Cardiac muscle cell (in vitro differentiated cells and primary cell): ENCODE data around the gene TMEM130. TPM values are rescaled to one million over a fixed set of nuclear protein-coding genes. Genes with fewer than 3 reads are reported as not detected.

Experiments
- DNase-seq, 2 donors: peaks; one replicate each; pipeline versions ENCODE4 v3.0.0 to v3.0.0-alpha.2; 2010 to 2017; ENCODE audit warnings: low read depth in 1 of 2, low spot score in 1 of 2
- H3K27ac ChIP-seq: fragments of 200-600 bp; sonication (generic); 2 replicates; pipeline ENCODE4 v1.5.1; 2016
- H3K27me3 ChIP-seq: fragments of 200-600 bp; sonication (generic); 2 replicates; pipeline ENCODE4 v1.6.0; 2016; ENCODE audit warnings: control low read depth
- H3K36me3 ChIP-seq: fragments of 200-600 bp; sonication (generic); 2 replicates; pipeline ENCODE4 v1.5.1; 2016; ENCODE audit warnings: control low read depth
- H3K4me1 ChIP-seq: fragments of 200-600 bp; sonication (generic); 2 replicates; pipeline ENCODE4 v1.8.1; 2017; ENCODE audit warnings: low read depth, mild to moderate bottlenecking, mixed run types
- H3K4me3 ChIP-seq: fragments of 200-600 bp; sonication (generic); 2 replicates; pipeline ENCODE4 v1.5.1; 2016; ENCODE audit warnings: mild to moderate bottlenecking
- H3K9me3 ChIP-seq: fragments of 200-600 bp; sonication (generic); 2 replicates; pipeline ENCODE4 v1.5.1; 2017; ENCODE audit warnings: low read depth, mild to moderate bottlenecking, control low read depth
- polyA plus RNA-seq: library from polyadenylated mRNA; unstranded; fragments of >200 nt; fragmentation: Nextera tagmentation; extraction: Ambion mirVana; gene quantifications from 2 replicates; pipeline ENCODE4 v1.2.1, GENCODE V29; 2016
- total RNA-seq: library from RNA; depleted of rRNA; stranded (reverse); fragments of >200 nt; gene quantifications from 2 replicates; pipeline ENCODE4 v1.2.3, GENCODE V29; 2016
- TF ChIP-seq, protein P1 (sequence below): IDR thresholded peaks from 2 replicates; pipeline ENCODE4 v1.5.1; 2012; ENCODE audit warnings: low read depth, mild to moderate bottlenecking, low read length

TMEM130 gene
- total and polyA plus RNA-seq, 2 experiments from 2014 or later, result 0.51 to 0.54 TPM

DNA sequence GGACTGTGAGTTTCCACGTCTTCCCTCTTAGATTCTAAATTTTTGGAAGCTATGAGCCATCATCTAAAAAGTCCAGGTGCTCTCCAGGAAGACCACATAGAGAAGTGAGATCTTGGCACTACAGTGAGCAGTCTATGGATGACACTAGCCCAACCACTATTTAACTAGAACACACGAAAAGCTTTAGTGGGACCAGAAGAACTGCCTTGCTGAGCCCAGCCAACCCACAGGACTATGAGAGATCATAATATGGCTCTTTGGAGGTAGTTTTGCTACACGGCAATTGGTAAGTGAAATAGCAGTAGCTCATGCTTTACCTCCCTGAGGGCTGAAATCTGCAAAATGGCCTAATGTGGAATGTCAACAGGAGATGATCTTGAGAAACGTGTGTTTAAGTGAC, 68.8 kb downstream of the TMEM130 start:
- no peaks in the 10 kb centered on the region for H3K9me3 ChIP-seq
- no peaks in the 10 kb centered on the region for H3K36me3 ChIP-seq
- no peaks in the 10 kb centered on the region for H3K4me1 ChIP-seq
- DNase-seq, result no peak
- H3K27ac ChIP-seq, result no peak overlapping the region
- TF ChIP-seq, protein P1, sequence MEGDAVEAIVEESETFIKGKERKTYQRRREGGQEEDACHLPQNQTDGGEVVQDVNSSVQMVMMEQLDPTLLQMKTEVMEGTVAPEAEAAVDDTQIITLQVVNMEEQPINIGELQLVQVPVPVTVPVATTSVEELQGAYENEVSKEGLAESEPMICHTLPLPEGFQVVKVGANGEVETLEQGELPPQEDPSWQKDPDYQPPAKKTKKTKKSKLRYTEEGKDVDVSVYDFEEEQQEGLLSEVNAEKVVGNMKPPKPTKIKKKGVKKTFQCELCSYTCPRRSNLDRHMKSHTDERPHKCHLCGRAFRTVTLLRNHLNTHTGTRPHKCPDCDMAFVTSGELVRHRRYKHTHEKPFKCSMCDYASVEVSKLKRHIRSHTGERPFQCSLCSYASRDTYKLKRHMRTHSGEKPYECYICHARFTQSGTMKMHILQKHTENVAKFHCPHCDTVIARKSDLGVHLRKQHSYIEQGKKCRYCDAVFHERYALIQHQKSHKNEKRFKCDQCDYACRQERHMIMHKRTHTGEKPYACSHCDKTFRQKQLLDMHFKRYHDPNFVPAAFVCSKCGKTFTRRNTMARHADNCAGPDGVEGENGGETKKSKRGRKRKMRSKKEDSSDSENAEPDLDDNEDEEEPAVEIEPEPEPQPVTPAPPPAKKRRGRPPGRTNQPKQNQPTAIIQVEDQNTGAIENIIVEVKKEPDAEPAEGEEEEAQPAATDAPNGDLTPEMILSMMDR, result no peak
- H3K27me3 ChIP-seq, result no peaks in the 10 kb centered on the region
- no peak overlapping the region for H3K4me3 ChIP-seq

DNA sequence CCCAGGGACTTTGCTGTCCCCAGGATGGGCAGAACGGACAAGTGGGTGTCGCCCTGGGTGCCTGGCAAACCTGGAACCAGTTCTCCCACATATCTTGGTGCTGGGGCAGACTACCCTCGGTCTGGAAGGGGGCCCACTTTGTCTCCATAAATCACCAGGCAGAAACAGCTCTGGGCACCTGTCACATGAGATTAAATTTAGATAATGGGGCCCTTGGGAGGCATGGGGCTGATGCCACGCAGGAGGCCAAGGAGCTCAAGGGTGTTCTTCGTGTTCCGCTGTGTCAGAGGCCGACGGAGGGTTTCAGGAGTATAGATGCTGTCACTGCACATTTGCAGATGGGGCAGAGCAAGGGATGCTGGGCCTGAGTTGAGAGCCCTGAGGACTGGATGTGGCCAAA, 72.7 kb downstream of the TMEM130 start:
- TF ChIP-seq, protein P1, result no peak
- DNase-seq, result no peak
- Histone ChIP-seq H3K4me3 (no peak overlapping the region), H3K27me3 (no peaks in the 10 kb centered on the region), H3K36me3 (no peaks in the 10 kb centered on the region), H3K9me3 (no peaks in the 10 kb centered on the region), H3K27ac (no peak overlapping the region), H3K4me1 (no peaks in the 10 kb centered on the region)

Other genes with a start within 250 kb of the TMEM130 start
- 23.7 and 39.4 TPM in 2 replicates for gene TRRAP, start 8.5 kb upstream of the TMEM130 start, total RNA-seq
- gene TRRAP, start 8.5 kb upstream of the TMEM130 start, polyA plus RNA-seq, result 9.0 and 9.6 TPM in 2 replicates